ENCODE data around the gene TNP2.
"Not testable (repeated sequence)": the region's sequence is repeated elsewhere in the genome, so short reads cannot be mapped to it uniquely, and the experiment has no call there.

The TNP2 gene

DNA sequence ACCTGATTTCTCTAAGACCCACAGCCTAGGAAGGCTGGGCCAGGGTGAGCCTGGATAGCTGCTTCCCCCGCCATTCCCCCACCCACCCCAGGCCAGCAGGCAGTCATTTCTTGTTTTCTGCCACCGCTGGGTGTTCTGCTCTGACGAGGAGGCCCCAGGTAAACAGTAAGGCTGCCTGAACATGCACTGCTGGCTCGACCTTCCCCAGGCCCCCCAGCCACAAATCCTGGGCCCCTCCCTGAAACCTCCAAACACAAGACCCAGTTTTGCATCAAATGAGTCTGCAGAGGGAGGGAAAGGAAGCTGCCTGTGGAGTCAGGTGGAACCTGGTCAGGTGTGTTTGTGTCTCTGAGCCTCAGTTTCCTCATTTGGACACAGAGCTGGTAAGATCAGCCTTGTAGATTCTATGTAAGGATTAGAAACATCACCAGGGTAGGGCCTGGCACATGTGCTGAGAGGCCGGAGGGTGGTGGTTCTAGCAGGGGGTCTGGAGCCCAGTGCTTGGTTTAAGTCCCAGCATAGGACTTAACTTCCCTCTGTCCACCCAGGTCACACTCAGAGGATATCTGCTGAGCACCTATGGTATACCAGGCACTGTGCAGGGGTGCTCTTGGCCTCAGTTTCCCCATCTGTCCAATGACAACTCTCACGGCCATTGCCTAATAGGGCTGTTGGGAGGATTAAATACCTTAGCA lies 30.9 kb upstream of the TNP2 start:
- no peak for DNase-seq

DNA sequence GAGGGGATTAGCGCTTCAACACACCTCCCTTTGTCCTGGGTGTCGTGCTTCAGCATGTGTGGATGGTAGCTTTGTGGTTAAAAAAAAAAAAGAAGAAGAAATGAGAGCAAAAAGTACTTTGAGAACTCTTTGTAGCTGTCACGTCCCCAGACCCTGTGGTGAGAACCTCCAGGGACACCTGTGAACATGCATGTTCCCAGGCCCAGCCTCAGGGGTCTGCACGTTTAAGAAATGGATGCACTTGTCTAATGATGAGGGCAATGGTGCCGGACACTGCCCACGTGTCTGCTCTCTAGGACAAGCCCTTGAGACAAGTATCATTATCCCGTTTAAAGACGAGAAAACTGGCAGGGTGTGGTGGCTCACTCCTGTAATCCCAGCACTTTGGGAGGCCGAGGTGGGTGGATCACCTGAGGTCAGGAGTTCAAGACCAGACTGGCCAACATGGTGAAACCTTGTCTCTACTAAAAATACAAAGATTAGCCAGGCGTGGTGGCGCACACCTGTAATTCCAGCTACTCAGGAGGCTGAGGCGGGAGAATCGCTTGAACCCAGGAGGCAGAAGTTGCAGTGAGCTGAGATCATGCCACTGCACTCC lies 29.9 kb upstream of the TNP2 start:
- not testable (repeated sequence) for DNase-seq

DNA sequence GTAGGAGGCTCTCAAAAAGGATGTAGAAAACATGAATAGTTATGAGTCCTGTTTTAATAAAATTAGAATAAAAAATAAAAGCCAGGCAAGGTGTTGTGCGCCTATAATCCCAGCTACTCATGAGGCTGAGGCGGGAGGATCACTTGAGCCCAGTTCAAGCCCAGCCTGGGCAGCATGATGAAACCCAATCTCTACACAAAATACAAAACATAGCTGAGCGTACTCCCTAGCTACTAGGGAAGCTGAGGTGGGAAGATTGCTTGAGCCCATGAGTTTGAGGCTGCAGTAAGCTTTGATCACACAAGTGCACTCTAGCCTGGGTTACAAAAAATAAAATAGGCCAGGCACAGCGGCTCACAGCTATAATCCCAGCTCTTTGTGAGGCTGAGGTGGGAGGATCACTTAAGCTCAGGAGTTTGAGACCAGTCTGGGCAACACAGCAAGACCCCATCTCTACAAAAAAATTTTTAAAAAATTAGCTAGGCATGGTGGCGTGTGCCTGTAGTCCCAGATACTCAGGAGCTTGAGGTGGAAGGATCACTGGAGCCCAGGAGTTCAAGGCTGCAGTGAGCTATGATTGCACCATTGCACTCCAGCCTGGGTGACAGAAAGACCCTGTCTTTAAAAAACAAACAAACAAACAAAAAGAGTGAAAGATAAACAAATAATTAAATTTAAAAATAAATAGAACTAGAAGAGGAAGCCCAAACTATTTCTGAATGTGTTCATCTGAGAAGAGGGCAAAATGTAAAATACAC lies 29.2 kb upstream of the TNP2 start:
- no peak for DNase-seq

DNA sequence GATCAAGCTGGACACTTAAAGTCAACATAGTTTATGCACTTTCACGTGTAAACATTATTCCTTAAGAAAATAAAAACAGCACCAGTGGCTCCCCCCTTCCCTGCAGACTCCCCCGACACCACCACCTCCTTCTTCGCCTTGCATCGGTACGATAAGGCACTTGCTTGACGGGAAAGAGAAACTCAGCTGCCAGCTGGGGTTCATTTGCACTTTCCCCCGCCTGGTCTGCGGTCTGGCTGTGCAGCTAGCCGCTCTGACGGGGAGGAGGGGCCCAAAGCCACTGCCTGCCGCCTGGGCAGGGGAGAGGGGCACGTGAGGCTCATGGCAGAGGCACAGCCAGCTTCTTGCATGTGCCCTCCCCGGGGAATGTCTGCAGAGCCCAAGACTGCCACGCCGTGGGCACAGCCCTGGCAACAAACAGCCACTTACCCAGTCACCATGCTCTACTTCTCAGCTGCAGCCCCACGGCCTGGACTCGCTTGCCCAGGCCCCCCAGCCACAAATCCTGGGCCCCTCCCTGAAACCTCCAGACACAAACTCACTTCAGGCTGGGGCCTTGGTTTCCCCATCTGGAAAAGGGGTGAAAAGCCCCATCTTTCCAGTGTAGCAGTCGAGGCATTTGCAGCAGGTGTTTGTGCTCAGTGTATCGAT lies 28.5 kb upstream of the TNP2 start:
- peak; percentile 61 for DNase-seq

DNA sequence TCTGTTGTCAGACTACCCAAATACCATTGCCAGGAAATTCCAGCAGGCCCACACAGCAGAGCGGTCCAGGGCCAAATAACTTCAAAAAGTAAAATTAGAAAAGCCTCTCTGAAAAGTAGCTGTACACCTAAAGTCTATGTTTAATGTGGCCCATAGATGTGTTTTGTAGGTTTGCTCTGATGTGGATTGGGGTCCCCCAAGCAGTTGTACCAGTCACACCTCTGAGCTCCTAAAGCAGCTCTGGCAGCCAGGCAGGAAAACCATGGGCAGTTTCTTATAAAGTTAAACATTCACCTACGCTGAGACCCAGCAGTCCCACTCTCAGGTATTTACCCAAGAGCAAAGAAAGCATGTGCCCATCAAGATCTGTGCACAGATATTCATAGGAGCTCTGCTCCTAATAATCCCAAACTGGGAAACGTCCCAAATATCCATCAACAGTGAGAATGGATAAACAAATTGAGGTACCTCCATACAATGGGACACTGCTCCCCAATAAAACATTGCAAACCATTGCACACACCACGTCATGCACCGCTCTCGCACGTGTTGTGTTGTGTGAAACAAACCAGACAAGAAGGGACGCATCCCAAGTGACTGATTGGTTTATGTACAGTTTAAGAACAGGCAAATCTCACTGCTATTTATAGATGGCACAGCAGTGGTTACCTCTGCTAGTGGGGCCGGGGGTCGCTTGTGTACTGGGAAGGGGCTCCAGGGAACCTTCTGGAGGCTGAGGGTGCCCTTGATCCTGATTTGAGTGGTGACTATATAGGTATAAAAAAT lies 27.8 kb upstream of the TNP2 start:
- no peak for DNase-seq

DNA sequence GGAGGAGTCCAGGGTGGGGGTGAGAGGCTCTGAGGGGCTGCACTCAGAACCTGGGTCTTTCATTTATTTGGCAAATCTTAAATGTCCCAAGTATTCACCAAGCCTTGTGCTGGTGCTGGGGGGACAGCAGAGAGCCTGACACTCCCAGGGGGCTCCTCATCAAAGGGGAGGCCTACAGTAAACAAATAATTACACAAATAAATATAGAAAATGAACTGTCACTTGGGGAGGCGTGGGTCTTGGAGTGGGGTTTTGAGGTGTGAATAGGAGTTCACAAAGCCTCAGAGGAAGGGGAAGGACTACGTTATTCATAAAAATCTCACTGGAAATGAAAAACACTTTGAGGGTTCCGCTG lies 27.2 kb upstream of the TNP2 start:
- DNase-seq = no peak

DNA sequence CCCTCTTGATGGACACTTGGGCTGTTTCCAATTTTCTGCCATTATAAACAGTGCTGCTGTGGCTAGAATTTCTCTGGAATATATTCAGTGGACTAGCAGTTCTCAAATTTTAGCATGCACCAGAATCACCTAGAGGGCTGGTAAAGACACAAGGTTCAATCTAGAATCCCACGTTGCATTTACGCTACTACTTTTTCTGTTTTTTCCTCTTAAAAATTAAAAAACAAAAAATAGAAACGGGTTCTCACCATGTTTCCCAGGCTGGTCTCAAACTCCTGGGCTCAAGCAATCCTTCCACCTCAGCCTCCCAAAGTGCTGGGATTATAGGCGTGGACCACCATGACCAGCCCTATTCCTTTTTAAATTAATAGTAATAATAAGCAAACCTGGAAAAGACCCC lies 26.5 kb upstream of the TNP2 start:
- no peak for DNase-seq

DNA sequence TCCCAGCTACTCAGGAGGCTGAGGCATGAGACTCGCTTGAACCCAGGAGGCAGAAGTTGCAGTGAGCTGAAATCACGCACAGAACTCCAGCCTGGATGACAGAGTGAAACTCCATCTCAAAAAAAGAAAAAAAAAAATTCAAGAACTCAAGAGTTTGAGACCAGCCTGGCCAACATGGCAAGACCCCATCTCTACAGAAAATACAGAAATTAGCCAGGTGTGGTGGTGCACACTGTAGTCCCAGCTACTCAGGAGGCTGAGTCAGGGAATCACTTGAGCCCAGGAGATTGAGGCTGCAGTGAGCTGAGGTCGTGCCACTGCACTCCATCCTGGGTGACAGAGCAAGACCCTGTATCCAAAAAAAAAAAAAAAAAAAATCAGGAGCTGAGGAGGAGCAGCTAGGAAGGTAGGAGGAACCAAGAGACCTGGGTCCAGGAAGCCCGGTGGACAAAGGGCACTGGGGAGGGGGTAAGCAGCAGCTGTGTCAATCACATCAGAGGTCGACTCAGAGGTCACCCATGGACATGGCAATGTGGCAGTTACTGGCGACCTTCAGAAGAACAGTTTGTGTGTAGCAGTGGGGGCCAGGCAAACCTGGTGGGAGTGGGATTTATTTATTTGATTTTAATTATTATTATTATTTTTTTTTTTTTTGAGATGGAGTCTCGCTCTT lies 23.1 kb upstream of the TNP2 start:
- DNase-seq = no peak

DNA sequence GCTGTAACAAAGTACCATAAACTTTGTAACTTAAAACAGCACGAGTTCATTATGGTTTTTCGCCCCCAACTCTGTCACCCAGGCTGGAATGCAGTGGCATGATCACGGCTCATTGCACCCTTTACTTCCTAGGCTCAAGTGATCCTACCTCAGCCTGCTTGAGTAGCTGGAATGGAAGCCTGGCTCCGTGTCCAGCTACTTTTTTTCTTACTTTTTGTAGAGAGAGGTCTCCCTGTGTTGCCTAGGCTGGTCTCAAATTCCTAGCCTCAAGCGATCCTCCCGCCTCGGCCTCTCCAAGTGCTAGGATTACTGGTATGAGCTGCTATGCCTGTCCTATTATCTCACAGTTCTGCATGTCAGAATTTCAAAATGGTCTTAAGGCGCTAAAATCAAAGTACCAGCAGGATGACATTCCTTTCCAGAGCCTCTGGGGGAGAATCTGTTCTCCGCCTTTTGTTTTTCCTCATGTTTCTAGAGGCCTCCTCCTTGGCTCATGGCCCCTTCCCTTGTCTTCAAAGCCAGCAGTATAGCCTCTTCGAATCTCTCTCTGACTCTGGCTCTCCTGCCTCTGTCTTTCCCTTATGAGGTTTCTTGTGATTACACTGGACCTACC lies 22.1 kb upstream of the TNP2 start:
- no peak for DNase-seq

DNA sequence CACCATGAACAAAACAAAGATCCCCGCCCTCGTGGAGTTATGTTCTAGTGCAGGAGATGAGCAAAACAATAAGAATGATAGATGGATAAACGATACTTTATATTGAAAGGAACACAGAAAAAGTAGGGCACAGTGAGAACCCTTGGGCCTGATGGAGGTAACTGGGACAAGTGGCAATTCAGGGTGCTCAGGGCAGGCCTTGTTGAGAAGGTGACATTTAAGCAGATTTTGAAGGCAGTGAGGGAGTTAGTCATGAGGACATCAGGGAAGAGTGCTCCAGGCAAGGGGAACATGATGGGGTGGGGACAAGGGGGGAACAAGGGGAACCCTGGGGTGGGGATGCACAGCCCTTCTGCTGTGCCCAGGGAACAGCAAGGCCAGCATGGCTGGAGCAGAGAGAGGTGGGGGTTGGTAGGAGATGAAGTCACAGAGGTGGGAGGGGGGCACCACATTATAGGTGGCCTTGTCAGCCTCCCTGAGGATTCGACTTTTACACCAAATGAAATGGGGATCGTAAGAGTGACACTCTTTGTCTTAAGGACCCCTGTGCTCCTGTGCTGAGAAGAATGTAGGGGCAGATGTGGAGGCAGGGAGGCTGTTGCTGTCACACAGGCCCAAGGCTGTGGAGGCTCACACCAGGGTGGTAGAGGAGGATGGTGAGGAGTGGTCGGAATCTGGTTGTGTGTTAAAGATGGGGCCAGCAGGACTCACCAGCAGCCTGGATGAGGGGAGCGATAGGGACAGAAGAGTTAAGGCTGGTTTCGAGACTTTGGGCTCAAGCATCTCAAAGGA lies 21.2 kb upstream of the TNP2 start:
- no peak for DNase-seq

DNA sequence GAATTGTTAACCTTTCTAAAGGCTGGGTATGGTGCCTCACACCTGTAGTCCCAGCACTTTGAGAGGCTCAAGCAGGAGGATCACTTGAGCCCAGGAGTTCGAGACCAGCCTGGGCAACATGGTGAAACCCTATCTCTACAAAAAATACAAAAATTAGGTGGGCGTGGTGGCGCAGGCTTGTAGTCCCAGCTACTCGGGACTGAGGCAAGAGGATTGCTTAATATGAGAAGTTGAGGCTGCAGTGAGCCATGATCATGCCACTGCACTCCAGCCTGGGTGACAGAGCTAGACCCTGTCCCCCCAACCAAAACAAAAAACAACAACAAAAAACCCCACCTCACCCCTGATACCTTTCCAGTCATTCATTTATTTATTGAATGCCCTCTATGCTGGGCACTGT lies 20.6 kb upstream of the TNP2 start:
- not testable (repeated sequence) for DNase-seq

DNA sequence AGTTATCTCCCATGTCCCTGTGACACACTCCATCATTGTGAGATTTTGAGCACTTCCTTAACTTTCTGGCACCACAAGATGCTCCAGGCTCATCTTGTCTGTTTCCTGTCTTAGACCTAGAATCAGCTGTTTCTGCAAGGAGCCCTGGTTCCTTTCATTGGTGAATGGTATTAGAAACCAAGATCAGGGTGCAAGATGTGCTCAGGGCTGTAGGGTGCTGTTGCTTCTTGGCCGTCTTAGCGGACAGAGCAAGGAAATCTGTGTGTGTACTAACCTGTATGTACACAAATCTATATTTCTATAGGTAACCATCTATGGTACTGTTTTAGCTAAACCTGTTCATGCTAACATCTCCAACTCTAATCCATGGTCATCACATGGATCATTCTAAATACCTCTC lies 20.1 kb upstream of the TNP2 start:
- DNase-seq = no peak

DNA sequence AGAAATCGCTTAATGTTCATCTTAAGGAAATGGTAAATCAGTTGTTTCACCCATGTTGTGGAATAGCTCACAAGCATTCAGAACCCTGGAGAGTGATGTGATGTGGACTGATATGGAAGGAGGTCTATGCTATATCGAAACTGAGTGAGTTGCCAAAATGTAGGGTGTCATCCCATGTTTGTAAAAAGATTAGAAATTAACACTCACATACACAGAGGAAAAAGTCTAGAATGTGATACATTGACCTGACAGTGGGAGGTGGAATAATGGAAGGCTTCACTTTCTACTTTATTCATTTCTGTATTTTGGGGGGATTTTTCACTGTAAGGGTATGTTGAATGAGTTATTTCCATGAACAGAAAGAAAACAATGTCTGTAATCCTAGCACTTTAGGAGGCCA lies 16.7 kb upstream of the TNP2 start:
- no peak for DNase-seq

DNA sequence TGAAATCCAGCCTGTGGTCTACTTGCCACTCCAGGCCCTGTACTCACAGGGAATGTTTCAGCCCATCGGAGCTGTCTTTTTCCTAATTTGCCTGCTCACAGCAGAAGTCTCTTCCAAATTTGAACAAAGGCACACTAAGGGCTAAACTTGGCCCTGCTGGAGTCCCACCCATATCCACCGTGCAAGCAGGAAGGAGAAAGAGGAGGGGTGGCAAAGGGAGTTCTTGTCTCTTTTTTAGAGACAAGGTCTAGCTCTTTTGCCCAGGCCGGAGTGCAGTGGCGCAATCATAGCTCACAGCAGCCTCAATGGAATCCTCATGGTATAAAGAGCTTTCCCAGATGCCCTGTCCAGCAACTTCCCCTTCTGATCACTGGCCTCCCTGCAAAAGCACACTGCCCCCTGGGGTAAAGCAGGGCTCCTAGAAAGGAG lies 14.7 kb upstream of the TNP2 start:
- no peak for DNase-seq

DNA sequence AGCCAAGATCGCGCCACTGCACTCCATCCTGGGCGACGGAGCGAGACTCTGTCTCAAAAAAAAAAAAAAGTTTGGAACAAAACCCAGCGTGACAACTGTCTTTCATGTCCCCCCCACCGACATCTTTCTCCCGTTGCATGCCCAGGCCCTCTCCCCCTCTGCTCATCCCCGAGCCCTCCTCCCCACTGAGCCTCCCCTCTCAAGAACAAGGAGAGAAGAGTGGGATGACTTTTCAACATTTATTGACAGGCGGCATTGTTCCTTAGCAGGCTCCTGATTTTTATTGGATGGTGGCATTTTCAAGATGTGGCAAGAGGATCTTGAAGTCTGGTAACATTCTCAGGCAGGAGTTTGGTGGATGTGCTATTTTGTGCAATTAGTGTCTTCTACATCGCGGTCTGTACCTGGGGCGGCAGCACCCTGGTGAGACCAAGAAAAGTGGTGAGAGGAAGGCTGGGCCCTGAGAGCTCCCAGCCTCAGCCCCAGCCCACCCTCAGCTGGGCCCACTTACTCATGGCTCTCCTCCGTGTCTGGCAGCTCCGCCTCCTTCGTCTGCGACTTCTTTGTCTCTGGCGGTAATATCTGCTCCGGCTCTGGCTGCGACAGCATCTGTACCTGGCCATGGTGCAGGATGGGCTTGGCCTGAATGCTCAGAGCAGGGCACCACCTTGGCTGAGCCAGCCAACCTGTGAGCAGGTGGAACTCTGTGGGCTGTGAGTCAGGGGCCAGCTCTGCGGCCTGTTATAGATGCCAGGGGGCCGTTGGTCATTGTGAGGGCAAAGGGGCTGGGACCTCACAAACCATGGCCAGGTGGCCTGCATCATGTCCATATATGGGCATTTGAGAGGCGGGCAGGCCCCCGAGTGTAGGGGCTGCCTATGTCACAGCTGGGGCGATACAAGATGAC lies 11.7 kb upstream of the TNP2 start, which contains the start of gene PRM1:
PRM1 (minus strand) TSS at position 715 of the 907 bp plus-strand sequence; CDS start at position 623, 92 bp downstream.
- DNase-seq = no peak

DNA sequence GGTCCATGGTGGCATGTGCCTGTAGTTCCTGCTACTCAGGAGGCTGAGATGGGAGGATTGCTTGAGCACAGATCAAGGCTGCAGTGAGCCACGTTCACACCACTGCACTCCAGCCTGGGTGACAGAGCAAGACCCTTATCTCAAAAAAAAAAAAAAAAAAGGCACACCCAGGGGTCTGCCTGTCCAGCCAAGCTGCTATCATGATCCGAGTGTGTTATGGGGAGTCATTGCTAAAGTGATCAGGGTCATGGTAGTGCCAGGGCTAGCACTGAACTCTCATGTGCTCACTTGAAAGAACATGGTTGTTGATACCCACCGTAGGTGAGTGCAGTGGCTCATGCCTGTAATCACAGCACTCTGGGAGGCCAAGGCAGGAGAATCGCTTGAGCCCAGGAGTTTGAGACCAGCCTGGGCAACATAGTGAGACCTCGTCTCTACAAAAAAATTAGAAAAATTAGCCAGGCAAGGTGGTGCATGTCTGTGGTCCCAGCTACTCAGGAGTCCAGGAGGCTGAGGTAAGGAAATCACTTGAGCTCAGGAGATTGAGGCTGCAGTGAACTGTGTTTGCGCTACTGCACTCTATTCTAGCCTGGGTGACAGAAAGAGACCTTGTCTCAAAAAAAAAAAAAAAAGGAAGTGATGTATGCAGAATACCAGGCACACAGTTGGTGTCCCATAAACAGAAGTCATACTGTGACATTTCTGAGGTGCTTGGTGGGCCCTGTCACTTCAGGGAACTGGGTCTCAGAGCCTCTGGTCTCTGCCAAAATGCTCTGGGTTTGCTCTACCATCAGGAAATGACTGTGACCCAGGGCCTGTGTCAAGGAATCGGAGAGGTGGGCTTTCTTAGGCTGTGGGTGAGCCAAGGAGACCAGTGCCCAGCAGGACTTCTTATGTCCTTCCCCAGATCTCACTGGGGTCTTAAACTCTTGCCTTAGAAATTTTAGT lies 9.8 kb upstream of the TNP2 start:
- DNase-seq = no peak

DNA sequence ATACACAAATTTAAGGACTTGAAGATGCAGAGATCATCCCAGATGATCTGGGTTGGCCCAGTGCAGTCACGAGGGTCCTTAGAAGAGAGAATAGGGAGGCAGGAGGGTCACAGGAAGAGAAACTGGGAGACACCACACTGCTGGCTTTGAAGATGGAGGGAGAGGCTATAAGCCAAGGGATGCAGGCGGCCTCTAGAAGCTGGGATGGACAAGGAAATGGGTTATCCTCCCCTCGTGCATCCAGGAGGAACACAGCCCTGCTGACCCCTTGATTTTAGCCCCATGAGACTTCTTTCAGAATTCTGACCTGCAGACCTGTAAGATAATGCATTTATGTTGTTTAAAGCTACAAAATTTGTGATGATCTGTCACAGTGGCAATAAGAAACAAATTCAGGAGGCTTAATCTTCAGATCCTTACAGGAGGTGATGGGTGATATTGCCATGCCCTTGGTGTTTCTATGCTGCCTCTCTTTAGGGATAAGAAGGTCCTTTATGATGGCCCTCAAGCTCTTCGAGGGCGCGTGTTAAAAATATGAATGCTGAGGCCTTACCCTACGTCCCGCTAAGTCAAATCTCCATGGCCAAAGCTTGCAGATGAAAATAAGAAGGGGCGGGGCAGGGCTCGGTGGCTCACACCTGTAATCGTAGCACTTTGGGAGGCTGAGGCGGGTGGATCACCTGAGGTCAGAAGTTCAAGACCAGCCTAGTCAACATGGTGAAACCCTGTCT lies 8.6 kb upstream of the TNP2 start:
- DNase-seq = no peak
